ENCODE data around the gene DNAJC11. TPM values are rescaled to one million over a fixed set of nuclear protein-coding genes. Genes with fewer than 3 reads are reported as not detected.

The DNAJC11 gene
- total RNA-seq, 6 donors from 2014 or later: 35.9 to 44.0 (median 38.2) TPM

DNA sequence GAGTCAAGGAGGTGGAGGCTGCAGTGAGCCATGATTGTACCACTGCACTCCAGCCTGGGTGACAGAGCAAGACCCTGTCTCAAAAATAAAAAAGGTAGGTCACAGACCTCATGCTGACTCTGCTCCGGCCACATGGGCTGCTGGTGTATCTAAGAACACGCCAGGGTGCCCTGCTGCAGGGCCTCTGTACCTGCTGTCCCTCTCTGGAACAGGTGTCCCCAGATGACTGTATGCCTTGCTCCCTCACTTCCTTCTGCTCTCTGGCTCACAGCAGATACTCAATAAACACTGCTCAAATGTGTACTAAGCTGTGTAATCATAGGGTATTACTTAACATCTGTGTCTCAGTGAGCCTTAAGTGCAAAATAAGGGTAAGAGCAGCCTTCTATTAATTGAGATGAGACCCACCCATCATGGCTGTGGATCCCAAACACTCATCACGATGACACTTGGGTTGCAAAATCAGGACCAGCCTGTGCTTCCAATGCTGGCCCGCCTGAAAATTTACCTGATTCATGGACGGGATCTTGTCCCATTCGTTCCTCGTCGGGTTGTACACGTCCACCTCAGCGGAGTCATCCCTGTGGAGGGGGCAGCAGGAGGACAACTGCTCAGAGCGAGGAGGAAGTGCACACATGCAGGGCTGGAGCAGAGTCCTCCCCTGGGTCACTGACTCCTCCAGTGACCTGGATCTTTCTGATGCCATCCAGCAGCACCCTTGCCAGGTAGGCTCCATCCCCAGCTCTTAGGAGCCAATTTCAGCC is 106.5 kb downstream of the DNAJC11 start:
- H3K4me1 ChIP-seq: peaks cover 32 to 58% (median 36%) of the 10 kb centered on the region in 4 donors
- no peak for DNase-seq
- TF ChIP-seq POLR2A (IDR thresholded peaks at IDR 0.05) (no peak), POLR2AphosphoS5 (IDR thresholded peaks at IDR 0.05) (no peak), EP300 (IDR thresholded peaks at IDR 0.05) (no peak)
- TF ChIP-seq, protein P1, sequence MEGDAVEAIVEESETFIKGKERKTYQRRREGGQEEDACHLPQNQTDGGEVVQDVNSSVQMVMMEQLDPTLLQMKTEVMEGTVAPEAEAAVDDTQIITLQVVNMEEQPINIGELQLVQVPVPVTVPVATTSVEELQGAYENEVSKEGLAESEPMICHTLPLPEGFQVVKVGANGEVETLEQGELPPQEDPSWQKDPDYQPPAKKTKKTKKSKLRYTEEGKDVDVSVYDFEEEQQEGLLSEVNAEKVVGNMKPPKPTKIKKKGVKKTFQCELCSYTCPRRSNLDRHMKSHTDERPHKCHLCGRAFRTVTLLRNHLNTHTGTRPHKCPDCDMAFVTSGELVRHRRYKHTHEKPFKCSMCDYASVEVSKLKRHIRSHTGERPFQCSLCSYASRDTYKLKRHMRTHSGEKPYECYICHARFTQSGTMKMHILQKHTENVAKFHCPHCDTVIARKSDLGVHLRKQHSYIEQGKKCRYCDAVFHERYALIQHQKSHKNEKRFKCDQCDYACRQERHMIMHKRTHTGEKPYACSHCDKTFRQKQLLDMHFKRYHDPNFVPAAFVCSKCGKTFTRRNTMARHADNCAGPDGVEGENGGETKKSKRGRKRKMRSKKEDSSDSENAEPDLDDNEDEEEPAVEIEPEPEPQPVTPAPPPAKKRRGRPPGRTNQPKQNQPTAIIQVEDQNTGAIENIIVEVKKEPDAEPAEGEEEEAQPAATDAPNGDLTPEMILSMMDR (IDR thresholded peaks at IDR 0.05): no peak
- 87 to 93% methylated on average over 4 to 11 of the region's 11 CpGs for WGBS, 2 donors
- H3K27me3 ChIP-seq: no peaks in the 10 kb centered on the region
- H3K4me3 ChIP-seq: no peak overlapping the region
- peaks cover 33 to 91% (median 73%) of the 10 kb centered on the region in 4 donors for H3K36me3 ChIP-seq
- ATAC-seq (ENCODE audit: low FRiP score in 2 of 2): no peak
- no peaks in the 10 kb centered on the region for H3K9me3 ChIP-seq
- H3K27ac ChIP-seq: no peak overlapping the region

DNA sequence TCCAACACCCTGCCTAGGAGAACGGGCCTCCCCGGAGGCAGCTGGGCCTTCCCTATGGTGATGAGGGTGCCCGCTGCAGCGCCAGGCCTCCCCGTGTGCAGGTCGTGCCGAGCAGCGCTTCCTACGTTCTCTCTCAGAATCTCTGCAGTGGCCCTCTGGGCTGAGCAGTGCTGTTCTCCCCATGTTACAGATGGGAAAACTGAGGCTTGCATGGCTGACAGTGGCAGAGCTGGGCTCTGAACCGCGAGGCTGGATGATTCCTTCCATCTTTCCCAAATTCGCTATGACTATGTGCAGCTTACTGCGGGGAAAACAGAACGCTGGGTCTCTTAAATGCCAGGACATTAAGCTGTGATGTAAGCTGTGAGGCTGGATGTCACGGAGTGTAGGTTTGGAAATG is 107.8 kb downstream of the DNAJC11 start:
- Histone ChIP-seq H3K36me3 (peaks cover 33 to 100% (median 85%) of the 10 kb centered on the region in 4 donors), H3K9me3 (no peaks in the 10 kb centered on the region), H3K4me3 (no peak overlapping the region), H3K27ac (no peak overlapping the region), H3K4me1 (peaks cover 18 to 50% (median 25%) of the 10 kb centered on the region in 4 donors), H3K27me3 (no peaks in the 10 kb centered on the region)
- WGBS, 2 donors: 96 to 98% methylated on average over 11 to 15 of the region's 15 CpGs
- ATAC-seq (ENCODE audit: low FRiP score in 2 of 2): no peak
- peak in 1 of 2 donors; percentile 41 for DNase-seq
- TF ChIP-seq, protein P1 (IDR thresholded peaks at IDR 0.05): no peak
- no peak for TF ChIP-seq POLR2A (IDR thresholded peaks at IDR 0.05)

DNA sequence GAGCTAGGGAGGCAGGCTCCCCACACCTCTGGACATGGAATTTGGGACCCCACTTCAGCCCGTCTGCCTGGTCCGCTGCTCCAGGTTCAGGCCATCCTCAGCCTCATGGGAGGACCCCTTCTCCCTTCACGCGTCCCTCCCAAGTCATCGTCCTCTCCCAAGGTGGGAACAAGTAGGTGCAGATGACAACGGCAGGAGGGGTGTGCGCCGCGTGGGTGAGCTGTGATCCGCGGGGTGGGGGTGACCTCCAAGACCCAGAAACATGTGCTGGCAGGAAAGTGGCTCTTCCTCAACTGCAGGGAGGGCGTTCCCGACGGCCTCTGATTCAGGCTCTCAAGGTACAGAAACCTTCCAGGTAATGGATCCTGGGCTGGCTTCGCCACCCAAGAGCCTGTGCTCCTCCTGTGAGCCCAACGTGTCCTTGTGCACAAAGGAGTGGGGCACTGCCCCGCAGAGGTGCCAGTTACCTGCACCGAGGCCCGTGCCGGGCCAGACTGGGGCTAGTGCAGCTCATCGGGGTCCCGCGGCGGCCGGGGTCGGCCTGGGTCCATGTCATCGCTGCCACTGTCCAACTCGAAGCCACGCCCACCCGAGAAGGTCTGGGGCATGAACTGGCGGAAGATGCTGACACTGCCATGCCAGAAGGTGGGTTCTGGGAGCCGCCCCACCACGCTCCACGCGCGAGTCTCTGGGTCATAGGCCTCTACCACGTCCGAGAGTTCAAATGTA is 108.6 kb downstream of the DNAJC11 start:
- Histone ChIP-seq H3K27ac (no peak overlapping the region), H3K27me3 (no peaks in the 10 kb centered on the region), H3K4me1 (peaks cover 16 to 51% (median 27%) of the 10 kb centered on the region in 4 donors), H3K4me3 (no peak overlapping the region), H3K36me3 (peaks cover 28 to 100% (median 89%) of the 10 kb centered on the region in 4 donors), H3K9me3 (no peaks in the 10 kb centered on the region)
- ATAC-seq (ENCODE audit: low FRiP score in 2 of 2) (no peak), DNase-seq (peak in 1 of 2 donors; percentile 75)
- TF ChIP-seq POLR2A (IDR thresholded peaks at IDR 0.05) (no peak), EP300 (IDR thresholded peaks at IDR 0.05) (no peak)
- TF ChIP-seq, protein P1 (IDR thresholded peaks at IDR 0.05): no peak
- 89 to 93% methylated on average over 20 to 38 of the region's 38 CpGs for WGBS, 2 donors

DNA sequence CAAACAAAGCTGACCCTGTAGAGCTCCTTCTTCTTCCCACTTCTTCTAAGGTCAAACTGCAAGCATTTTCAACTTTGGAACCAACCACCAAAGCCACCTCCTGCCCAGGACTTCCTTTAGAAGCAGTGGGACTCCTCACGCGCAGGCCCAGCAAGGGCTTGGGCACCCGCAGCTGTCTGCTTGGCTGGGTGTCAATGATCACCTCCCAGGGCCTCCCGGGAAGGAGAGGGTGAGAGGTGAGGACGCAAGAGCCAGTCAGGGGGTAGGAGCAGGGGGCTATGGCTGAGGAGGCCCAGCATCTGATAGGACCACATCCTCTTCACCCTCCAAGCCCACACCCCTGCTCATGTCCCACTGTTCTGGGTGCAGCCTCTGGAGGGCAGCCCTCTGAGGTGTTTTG is 109.2 kb downstream of the DNAJC11 start:
- 54 to 65% methylated on average over 5 of the region's 5 CpGs for WGBS, 2 donors
- no peaks in the 10 kb centered on the region for H3K27me3 ChIP-seq
- no peak for ATAC-seq (ENCODE audit: low FRiP score in 2 of 2)

More for the DNA sequence above, 109.2 kb downstream of the DNAJC11 start:
- peak in 1 of 2 donors; percentile 36 for DNase-seq
- H3K9me3 ChIP-seq: no peaks in the 10 kb centered on the region
- peaks cover 12 to 51% (median 25%) of the 10 kb centered on the region in 4 donors for H3K4me1 ChIP-seq
- no peak overlapping the region for H3K27ac ChIP-seq
- no peak overlapping the region for H3K4me3 ChIP-seq
- peaks cover 28 to 100% (median 86%) of the 10 kb centered on the region in 4 donors for H3K36me3 ChIP-seq
- TF ChIP-seq, protein P1 (IDR thresholded peaks at IDR 0.05): no peak
- TF ChIP-seq POLR2A (IDR thresholded peaks at IDR 0.05) (no peak), POLR2AphosphoS5 (IDR thresholded peaks at IDR 0.05) (no peak), EP300 (IDR thresholded peaks at IDR 0.05) (no peak)
